IMR-90 (cell line): ENCODE measurements around the gene RPP30. TPM values are rescaled to one million over a fixed set of nuclear protein-coding genes. Genes with fewer than 3 reads are reported as not detected.
A peak's percentile ranks its signal among the peaks of the same experiment; 100 is the strongest.

Experiments
- ATAC-seq: fragments of 200-7000 bp; cut with Tn5 transposase; 2 replicates; pipeline ENCODE4 v1.9.1; 2020; ENCODE audit warnings: low read depth, mild to moderate bottlenecking, moderate library complexity
- BruUV-seq: library from RNA; stranded (reverse); fragments of 400-500 nt; replicated peaks from 2 replicates; lab custom pipeline; 2021; lab: Mats Ljungman, UMichigan
- CTCF ChIA-PET: fragments of 300-600 bp; formaldehyde crosslinking; extraction: SDS; loops from one replicate; lab custom pipeline; 2021; ENCODE audit warnings: antibody characterized with exemption; lab: Yijun Ruan, JAX
- POLR2A ChIA-PET: fragments of 300-600 bp; sonication (Branson Sonifier 250); formaldehyde crosslinking; loops from one replicate; lab custom pipeline; 2022; ENCODE audit warnings: antibody characterized with exemption; ENCODE audit not compliant: unreplicated experiment; lab: Charles Lee
- DNase-seq: peaks from one replicate; pipeline ENCODE4 v3.0.0; 2013
- H2AFZ ChIP-seq: replicated peaks from 2 replicates; pipeline ENCODE3; 2013; ENCODE audit warnings: low read length, mild to moderate bottlenecking; ENCODE audit not compliant: poor library complexity
- H2AK5ac ChIP-seq: 2 replicates; pipeline ENCODE4 v1.6.1; 2013; ENCODE audit warnings: low read depth, low read length, inconsistent platforms
- H2AK9ac ChIP-seq: replicated peaks from 2 replicates; pipeline ENCODE3; 2013; ENCODE audit warnings: mild to moderate bottlenecking, low read depth, low read length, moderate library complexity; ENCODE audit not compliant: poor library complexity
- H2BK120ac ChIP-seq: 2 replicates; pipeline ENCODE4 v1.6.1; 2013; ENCODE audit warnings: low read depth, low read length, inconsistent platforms
- H2BK15ac ChIP-seq: 3 replicates; pipeline ENCODE4 v1.6.1; 2013; ENCODE audit warnings: low read depth, low read length, inconsistent platforms
- H2BK20ac ChIP-seq: 2 replicates; pipeline ENCODE4 v1.6.1; 2013; ENCODE audit warnings: low read depth, mild to moderate bottlenecking, inconsistent platforms, low read length, moderate library complexity
- H2BK5ac ChIP-seq: 2 replicates; pipeline ENCODE4 v1.6.1; 2013; ENCODE audit warnings: mild to moderate bottlenecking, low read depth, low read length, inconsistent platforms; ENCODE audit not compliant: poor library complexity, severe bottlenecking
- H3K14ac ChIP-seq: replicated peaks from 2 replicates; pipeline ENCODE4 v1.6.1; 2013; ENCODE audit warnings: low read depth, low read length, inconsistent platforms
- H3K18ac ChIP-seq: 2 replicates; pipeline ENCODE4 v1.6.1; 2013; ENCODE audit warnings: low read depth, low read length, control low read depth
- H3K23ac ChIP-seq: 2 replicates; pipeline ENCODE4 v1.6.1; 2013; ENCODE audit warnings: low read depth, low read length, inconsistent platforms
- H3K27ac ChIP-seq: 2 replicates; pipeline ENCODE4 v1.5.1; 2013; ENCODE audit warnings: mild to moderate bottlenecking, control low read depth, low read length; ENCODE audit not compliant: insufficient read depth
- H3K27me3 ChIP-seq: 2 replicates; pipeline ENCODE4 v1.6.1; 2013; ENCODE audit warnings: low read length; ENCODE audit not compliant: control insufficient read depth, insufficient read depth
- H3K36me3 ChIP-seq: 2 replicates; pipeline ENCODE4 v1.6.1; 2013; ENCODE audit warnings: low read length, mixed read lengths; ENCODE audit not compliant: control insufficient read depth, insufficient read depth
- H3K4ac ChIP-seq: 2 replicates; pipeline ENCODE4 v1.6.1; 2013; ENCODE audit warnings: low read depth, low read length, inconsistent platforms
- H3K4me1 ChIP-seq: 2 replicates; pipeline ENCODE4 v1.6.1; 2013; ENCODE audit warnings: low read length, mixed read lengths; ENCODE audit not compliant: control insufficient read depth, insufficient read depth
- H3K4me2 ChIP-seq: 2 replicates; pipeline ENCODE4 v1.6.1; 2013; ENCODE audit warnings: low read depth, mild to moderate bottlenecking, control low read depth, low read length, moderate library complexity
- H3K4me3 ChIP-seq: 2 replicates; pipeline ENCODE4 v1.5.1; 2013; ENCODE audit warnings: low read depth, mild to moderate bottlenecking, control low read depth, low read length, moderate library complexity; ENCODE audit not compliant: insufficient read depth
- H3K56ac ChIP-seq: 2 replicates; pipeline ENCODE4 v1.6.1; 2013; ENCODE audit warnings: low read length, inconsistent platforms; ENCODE audit not compliant: insufficient read depth; ENCODE audit errors: extremely low read depth
- H3K79me1 ChIP-seq, 2 experiments: 2 replicates each; pipeline ENCODE4 v1.6.1; 2013; ENCODE audit warnings: low read length in 2 of 2, inconsistent platforms in 1 of 2, low read depth in 1 of 2
- H3K9ac ChIP-seq: 2 replicates; pipeline ENCODE4 v1.6.1; 2013; ENCODE audit warnings: low read depth, low read length, control low read depth
- H3K9me1 ChIP-seq: 2 replicates; pipeline ENCODE4 v1.6.1; 2013; ENCODE audit warnings: low read length, inconsistent platforms; ENCODE audit not compliant: insufficient read depth
- H3K9me3 ChIP-seq: 2 replicates; pipeline ENCODE4 v1.6.1; 2013; ENCODE audit warnings: low read length; ENCODE audit not compliant: control insufficient read depth, insufficient read depth
- H4K20me1 ChIP-seq: 2 replicates; pipeline ENCODE4 v1.6.1; 2013; ENCODE audit warnings: low read length, inconsistent platforms; ENCODE audit not compliant: insufficient read depth
- H4K5ac ChIP-seq: 2 replicates; pipeline ENCODE4 v1.6.1; 2013; ENCODE audit warnings: mild to moderate bottlenecking, low read depth, low read length, control low read depth
- H4K8ac ChIP-seq, 2 experiments: 2 replicates each; pipeline ENCODE4 v1.6.1; 2013; ENCODE audit warnings: low read depth in 2 of 2, low read length in 2 of 2, control low read depth in 1 of 2, inconsistent platforms in 1 of 2
- H4K91ac ChIP-seq: 2 replicates; pipeline ENCODE4 v1.6.1; 2013; ENCODE audit warnings: low read depth, low read length, inconsistent platforms; ENCODE audit not compliant: insufficient read depth
- CEBPB ChIP-seq: IDR thresholded peaks from 2 replicates; pipeline ENCODE4 v1.6.1; 2012; ENCODE audit warnings: low read depth, low read length, improper control_type of control experiment
- CHD1 ChIP-seq: IDR thresholded peaks from 2 replicates; pipeline ENCODE4 v1.6.1; 2012; ENCODE audit warnings: low read depth, low read length, improper control_type of control experiment
- FOS ChIP-seq: fragments of 150-350 bp; IDR thresholded peaks from 2 replicates; pipeline ENCODE4 v1.6.1; 2016; ENCODE audit warnings: low read depth, low read length
- MAFK ChIP-seq: IDR thresholded peaks from 2 replicates; pipeline ENCODE4 v1.6.1; 2012; ENCODE audit warnings: low read depth, low read length, improper control_type of control experiment
- MAZ ChIP-seq: IDR thresholded peaks from 2 replicates; pipeline ENCODE4 v1.6.1; 2012; ENCODE audit warnings: low read depth, mild to moderate bottlenecking, low read length, improper control_type of control experiment, moderate library complexity, borderline replicate concordance
- MXI1 ChIP-seq: IDR thresholded peaks from 2 replicates; pipeline ENCODE4 v1.6.1; 2012; ENCODE audit warnings: low read depth, mild to moderate bottlenecking, low read length, moderate library complexity, borderline replicate concordance
- RAD21 ChIP-seq: IDR thresholded peaks from 2 replicates; pipeline ENCODE4 v1.6.1; 2012; ENCODE audit warnings: low read length, improper control_type of control experiment
- RCOR1 ChIP-seq: IDR thresholded peaks from 2 replicates; pipeline ENCODE4 v1.6.1; 2012; ENCODE audit warnings: mild to moderate bottlenecking, low read length, improper control_type of control experiment; ENCODE audit not compliant: insufficient replicate concordance
- RFX5 ChIP-seq: IDR thresholded peaks from 2 replicates; pipeline ENCODE4 v1.8.0; 2012; ENCODE audit warnings: low read depth, mild to moderate bottlenecking, low read length, moderate library complexity
- SMC3 ChIP-seq: fragments of 150-350 bp; IDR thresholded peaks from 2 replicates; pipeline ENCODE4 v1.6.1; 2016; ENCODE audit warnings: low read depth, mild to moderate bottlenecking, antibody characterized with exemption, low read length, moderate library complexity
- WGBS, 2 experiments: methylation state at CpG; one replicate each; pipeline versions ENCODE4 v1.1.5 to v1.1.7; 2013; ENCODE audit warnings: missing lambda C conversion rate in 2 of 2; ENCODE audit not compliant: insufficient read length in 1 of 2; ENCODE audit errors: extremely low coverage in 2 of 2; 5-methylcytosine and 5-hydroxymethylcytosine counted together
- dilution Hi-C: fragments of 300-500 bp; cut with HindIII; formaldehyde crosslinking; loops from one replicate; pipeline ENCODE4 v1.14.3; 2018; ENCODE audit warnings: low sequenced_read_pairs; ENCODE audit not compliant: unreplicated experiment
- in situ Hi-C: fragments of 300-500 bp; cut with MboI; formaldehyde crosslinking; loops from 3 replicates; pipeline ENCODE4 v1.14.3; 2019; ENCODE audit warnings: low sequenced_read_pairs, inconsistent platforms, mixed read lengths
- intact Hi-C: fragments of 100-400 bp; cut with micrococcal nuclease; formaldehyde crosslinking; loops from 2 replicates; pipeline ENCODE4 v1.10.0; 2022
- polyA plus RNA-seq, 3 experiments: library from polyadenylated mRNA; depleted of rRNA; stranded (reverse); fragments of >200 nt; gene quantifications; 2 replicates each; pipeline ENCODE4 v1.2.3, GENCODE V29; 2012; ENCODE audit warnings: low replicate concordance in 1 of 3
- total RNA-seq: library from RNA; depleted of rRNA; stranded (reverse); fragments of >200 nt; gene quantifications from 2 replicates; pipeline ENCODE4 v1.2.3, GENCODE V29; 2012

The RPP30 gene
- total and polyA plus RNA-seq, 2 of the 4 experiments (the other 2 are of a cell fraction), result 27.6 to 45.2 TPM

- TF ChIP-seq MAFK, result no peak
- TF ChIP-seq RFX5, result no peak
- TF ChIP-seq MXI1, result no peak
- no peak for TF ChIP-seq RAD21
- no peak for TF ChIP-seq SMC3
- TF ChIP-seq RCOR1, result no peak
- no peak for TF ChIP-seq CHD1
- TF ChIP-seq MAZ, result no peak
- no peak for TF ChIP-seq FOS
- no peak for TF ChIP-seq CEBPB
- H3K27me3 ChIP-seq, result no peaks in the 10 kb centered on the region
- no peak overlapping the region for H3K4me3 ChIP-seq
- H3K9ac ChIP-seq, result no peak overlapping the region
- H3K79me1 ChIP-seq, result peaks cover 3 to 16% of the 10 kb centered on the region in 2 experiments; a peak in 3 of 4 replicates
- H3K4ac ChIP-seq, result no peak overlapping the region
- H4K91ac ChIP-seq, result peak overlapping the region; percentile 25; the same call in 1 of the 2 replicates
- peak overlapping the region; percentile 58; the same call in 1 of the 2 replicates for H2BK20ac ChIP-seq
- peak overlapping the region in 1 of 2 experiments; percentile 52; a peak in 2 of 4 replicates for H4K8ac ChIP-seq
- H4K5ac ChIP-seq, result peak overlapping the region; percentile 16
- no peak overlapping the region for H2AFZ ChIP-seq
- H2AK5ac ChIP-seq, result no peak overlapping the region
- peak overlapping the region; percentile 57; the same call in 1 of the 2 replicates for H3K27ac ChIP-seq
- intact Hi-C loops, result loop anchor here (10.0 kb wide), 3 partner anchors 275 to 745 kb away; partner anchors contain the start of gene PPP1R3C
- H3K23ac ChIP-seq, result no peak overlapping the region
- H3K18ac ChIP-seq, result peak overlapping the region; percentile 35; the same call in 1 of the 2 replicates
- H3K4me1 ChIP-seq, result peaks cover 16% of the 10 kb centered on the region
- H3K56ac ChIP-seq, result peak overlapping the region; percentile 4; the same call in 1 of the 2 replicates
- no TSS peak for BruUV-seq
- no peaks in the 10 kb centered on the region for H4K20me1 ChIP-seq
- ATAC-seq, result no peak
- ChIA-PET CTCF (interaction anchor here (1.0 to 1.2 kb wide), 2 partner anchors 9 to 22 kb away, joined by 3 to 5 read pairs; no protein-coding TSS in a partner anchor), POLR2A (no interaction called here)
- peak overlapping the region; percentile 7 for H2BK5ac ChIP-seq
- WGBS, 2 experiments, result no CpG with 5 or more reads among the region's 1 CpG
- H3K36me3 ChIP-seq, result peaks cover 11% of the 10 kb centered on the region
- peak overlapping the region; percentile 20; the same call in 1 of the 2 replicates for H3K4me2 ChIP-seq
- dilution Hi-C loops, result loop anchor here (25.0 kb wide), 1 partner anchor 373 kb away; no protein-coding TSS in a partner anchor
- peaks cover 5% of the 10 kb centered on the region; the same call in 1 of the 2 replicates for H3K9me1 ChIP-seq
- no peak overlapping the region; the same call in 1 of the 2 replicates for H3K14ac ChIP-seq
- DNase-seq, result peak; percentile 2
- H2AK9ac ChIP-seq, result no peak overlapping the region
- H3K9me3 ChIP-seq, result no peaks in the 10 kb centered on the region
- peak overlapping the region; percentile 6; the same call in 1 of the 2 replicates for H2BK120ac ChIP-seq
- in situ Hi-C loops, result no loop called here
- H2BK15ac ChIP-seq, result no peak overlapping the region
Observed at GRCh38 chr10:90889636-90890035, 17.9 kb downstream of the RPP30 start.
